ENCODE data around the gene VPS4A. TPM values are rescaled to one million over a fixed set of nuclear protein-coding genes. Genes with fewer than 3 reads are reported as not detected.
"Not testable (repeated sequence)": the region's sequence is repeated elsewhere in the genome, so short reads cannot be mapped to it uniquely, and the experiment has no call there.

VPS4A gene
- total RNA-seq, 1 donor from 2014 or later: 21.2 TPM

GRCh38 chr16:69351309-69352027, 40.3 kb downstream of the VPS4A start, which contains the start of gene TMED6:
TSS of gene TMED6 (minus strand) at chr16:69351786. CDS start at chr16:69351753, 33 bp downstream.
- H3K36me3 Mint-ChIP-seq (ENCODE audit: insufficient read depth): peaks cover 5% of the 10 kb centered on the region
- H3K4me3 Mint-ChIP-seq (ENCODE audit: low read depth): peak within 1 kb of the TSS; percentile 63

DNA sequence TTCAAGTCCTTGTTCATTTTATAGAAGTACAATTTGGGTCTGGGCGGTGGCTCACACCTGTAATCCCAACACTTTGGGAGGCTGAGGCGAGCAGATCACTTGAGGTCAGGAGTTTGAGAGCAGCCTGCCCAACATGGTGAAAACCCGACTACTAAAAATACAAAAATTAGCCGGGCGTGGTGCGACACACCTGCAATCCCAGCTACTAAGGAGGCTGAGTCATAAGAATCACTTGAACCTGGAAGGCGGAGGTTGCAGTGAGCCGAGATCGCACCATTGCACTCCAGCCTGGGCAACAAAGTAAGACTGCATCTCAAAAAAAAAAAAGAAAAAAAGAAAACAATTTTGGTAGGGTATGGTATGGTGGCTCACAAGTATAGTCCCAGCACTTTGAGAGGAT, 48.9 kb downstream of the VPS4A start:
- not testable (repeated sequence) for H3K4me1 Mint-ChIP-seq (ENCODE audit: low read depth); H3K27me3 Mint-ChIP-seq; H3K9me3 Mint-ChIP-seq (ENCODE audit: low read depth); DNase-seq (ENCODE audit: low spot score, unreplicated experiment); H3K27ac Mint-ChIP-seq; H3K4me3 Mint-ChIP-seq (ENCODE audit: low read depth)
- H3K36me3 Mint-ChIP-seq (ENCODE audit: insufficient read depth): peaks cover 10% of the 10 kb centered on the region

More at GRCh38 chr16:69351309-69352027, 40.3 kb downstream of the VPS4A start, which contains the start of gene TMED6:
- H3K27me3 Mint-ChIP-seq: no peaks in the 10 kb centered on the region
- no peak for DNase-seq (ENCODE audit: low spot score, unreplicated experiment)
- no peaks in the 10 kb centered on the region for H3K9me3 Mint-ChIP-seq (ENCODE audit: low read depth)
- H3K4me1 Mint-ChIP-seq (ENCODE audit: low read depth): peaks cover 17% of the 10 kb centered on the region
- peak within 1 kb of the TSS; percentile 92 for H3K27ac Mint-ChIP-seq
- TF ChIP-seq, protein P1, sequence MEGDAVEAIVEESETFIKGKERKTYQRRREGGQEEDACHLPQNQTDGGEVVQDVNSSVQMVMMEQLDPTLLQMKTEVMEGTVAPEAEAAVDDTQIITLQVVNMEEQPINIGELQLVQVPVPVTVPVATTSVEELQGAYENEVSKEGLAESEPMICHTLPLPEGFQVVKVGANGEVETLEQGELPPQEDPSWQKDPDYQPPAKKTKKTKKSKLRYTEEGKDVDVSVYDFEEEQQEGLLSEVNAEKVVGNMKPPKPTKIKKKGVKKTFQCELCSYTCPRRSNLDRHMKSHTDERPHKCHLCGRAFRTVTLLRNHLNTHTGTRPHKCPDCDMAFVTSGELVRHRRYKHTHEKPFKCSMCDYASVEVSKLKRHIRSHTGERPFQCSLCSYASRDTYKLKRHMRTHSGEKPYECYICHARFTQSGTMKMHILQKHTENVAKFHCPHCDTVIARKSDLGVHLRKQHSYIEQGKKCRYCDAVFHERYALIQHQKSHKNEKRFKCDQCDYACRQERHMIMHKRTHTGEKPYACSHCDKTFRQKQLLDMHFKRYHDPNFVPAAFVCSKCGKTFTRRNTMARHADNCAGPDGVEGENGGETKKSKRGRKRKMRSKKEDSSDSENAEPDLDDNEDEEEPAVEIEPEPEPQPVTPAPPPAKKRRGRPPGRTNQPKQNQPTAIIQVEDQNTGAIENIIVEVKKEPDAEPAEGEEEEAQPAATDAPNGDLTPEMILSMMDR (IDR thresholded peaks at IDR 0.05; ENCODE audit: unreplicated experiment): no peak

DNA sequence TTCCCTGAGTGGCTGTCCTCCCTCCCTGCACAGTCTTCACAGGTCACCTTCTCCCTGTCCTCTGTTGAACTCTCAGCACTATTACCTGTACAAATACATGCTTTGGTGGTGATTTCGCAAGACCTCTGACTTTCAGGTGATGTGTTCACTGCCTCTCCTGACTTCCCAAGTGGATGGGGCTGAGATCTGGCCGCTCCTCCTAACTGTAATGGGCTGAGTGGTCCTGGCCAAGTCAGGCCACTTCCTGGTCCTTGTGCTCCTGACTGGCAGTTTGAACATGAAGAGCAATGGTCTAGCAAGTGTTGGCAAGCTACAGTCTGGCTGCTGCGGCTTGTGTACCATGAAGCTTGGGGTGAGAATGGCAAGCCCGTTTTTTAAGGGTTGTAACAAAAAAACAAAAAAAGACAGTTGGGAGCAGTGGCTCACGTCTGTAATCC, 52.1 kb downstream of the VPS4A start:
- Mint-ChIP-seq H3K9me3 (ENCODE audit: low read depth) (no peaks in the 10 kb centered on the region), H3K27ac (no peak overlapping the region), H3K4me1 (ENCODE audit: low read depth) (no peaks in the 10 kb centered on the region), H3K36me3 (ENCODE audit: insufficient read depth) (peaks cover 20% of the 10 kb centered on the region), H3K4me3 (ENCODE audit: low read depth) (no peak overlapping the region), H3K27me3 (no peaks in the 10 kb centered on the region)
- no peak for DNase-seq (ENCODE audit: low spot score, unreplicated experiment)
- TF ChIP-seq, protein P1 (IDR thresholded peaks at IDR 0.05; ENCODE audit: unreplicated experiment): no peak

DNA sequence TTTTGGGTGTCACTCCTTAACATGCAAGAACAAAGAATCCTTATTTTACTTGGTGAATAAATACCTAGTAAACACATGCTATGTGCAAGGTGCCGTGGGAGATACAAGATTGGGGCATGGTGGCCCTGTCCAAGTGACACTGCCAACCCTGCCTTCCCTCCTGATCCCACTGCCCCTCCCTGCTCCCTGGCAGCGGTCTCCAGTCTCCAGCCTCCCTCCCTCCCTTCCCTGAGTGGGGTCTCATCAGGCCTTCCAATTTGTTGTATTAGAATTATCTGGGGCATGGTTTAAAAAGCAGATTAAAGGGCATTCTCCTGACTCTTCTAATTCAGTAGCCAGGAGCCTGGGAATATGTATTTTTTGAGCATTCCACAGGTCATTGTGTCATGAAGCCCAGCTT, 52.9 kb downstream of the VPS4A start:
- Mint-ChIP-seq H3K27me3 (no peaks in the 10 kb centered on the region), H3K4me3 (ENCODE audit: low read depth) (no peak overlapping the region), H3K27ac (no peak overlapping the region), H3K36me3 (ENCODE audit: insufficient read depth) (peaks cover 22% of the 10 kb centered on the region), H3K4me1 (ENCODE audit: low read depth) (no peaks in the 10 kb centered on the region), H3K9me3 (ENCODE audit: low read depth) (no peaks in the 10 kb centered on the region)
- TF ChIP-seq, protein P1 (IDR thresholded peaks at IDR 0.05; ENCODE audit: unreplicated experiment): no peak
- DNase-seq (ENCODE audit: low spot score, unreplicated experiment): no peak

DNA sequence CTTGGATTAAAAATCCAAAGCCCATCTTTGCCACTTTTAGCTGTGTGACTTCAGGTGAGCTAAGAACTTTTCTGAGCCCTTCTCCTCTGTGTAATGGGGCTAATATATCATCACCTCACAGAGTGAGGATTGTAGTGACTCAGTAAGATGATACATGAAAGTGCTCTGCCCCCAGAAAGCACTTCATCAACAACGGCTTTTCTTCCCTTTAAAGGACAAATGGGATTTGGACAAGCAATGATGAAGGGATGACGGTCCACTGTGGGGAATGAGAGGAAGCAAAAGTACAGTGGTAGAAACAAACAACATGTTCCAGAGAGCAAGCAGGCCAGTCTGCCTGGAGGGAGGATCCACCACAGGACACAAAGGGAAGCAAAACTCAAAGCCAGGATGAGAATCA, 54.8 kb downstream of the VPS4A start:
- Mint-ChIP-seq H3K27ac (no peak overlapping the region), H3K4me3 (ENCODE audit: low read depth) (no peak overlapping the region), H3K4me1 (ENCODE audit: low read depth) (no peaks in the 10 kb centered on the region), H3K27me3 (no peaks in the 10 kb centered on the region), H3K9me3 (ENCODE audit: low read depth) (no peaks in the 10 kb centered on the region), H3K36me3 (ENCODE audit: insufficient read depth) (peaks cover 31% of the 10 kb centered on the region)
- TF ChIP-seq, protein P1 (IDR thresholded peaks at IDR 0.05; ENCODE audit: unreplicated experiment): no peak
- DNase-seq (ENCODE audit: low spot score, unreplicated experiment): no peak

DNA sequence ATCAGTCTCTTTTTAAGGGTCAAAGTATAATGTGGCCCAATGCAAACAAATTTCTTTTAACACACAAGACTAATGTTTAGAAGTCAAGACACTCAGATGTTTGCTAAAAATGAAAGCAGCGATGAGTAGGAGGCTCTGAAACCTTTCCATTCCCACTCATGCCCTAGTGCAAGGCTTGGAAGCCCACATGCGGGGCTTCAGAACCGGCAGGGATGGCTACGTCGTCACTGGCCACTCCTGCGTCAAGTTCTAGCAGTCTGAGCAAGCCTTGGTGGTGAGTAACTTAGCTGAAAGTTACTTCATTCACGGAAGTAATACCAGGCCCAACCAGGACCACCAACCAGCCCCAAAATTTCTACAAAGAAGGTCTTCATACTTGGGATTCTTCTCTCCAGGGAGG, 55.3 kb downstream of the VPS4A start:
- Mint-ChIP-seq H3K4me1 (ENCODE audit: low read depth) (no peaks in the 10 kb centered on the region), H3K27ac (no peak overlapping the region), H3K4me3 (ENCODE audit: low read depth) (no peak overlapping the region), H3K36me3 (ENCODE audit: insufficient read depth) (peaks cover 31% of the 10 kb centered on the region), H3K27me3 (no peaks in the 10 kb centered on the region), H3K9me3 (ENCODE audit: low read depth) (no peaks in the 10 kb centered on the region)
- TF ChIP-seq, protein P1 (IDR thresholded peaks at IDR 0.05; ENCODE audit: unreplicated experiment): no peak
- DNase-seq (ENCODE audit: low spot score, unreplicated experiment): no peak
